Gastroesophageal sphincter (tissue), 4 donors: ENCODE measurements around the gene LETM1. TPM values are rescaled to one million over a fixed set of nuclear protein-coding genes. Genes with fewer than 3 reads are reported as not detected.

Experiments used
- ATAC-seq: fragments of 150-250 bp; one replicate; pipeline ENCODE4 v1.9.1; 2016; ENCODE audit warnings: mild to moderate bottlenecking, moderate library complexity
- H3K27ac ChIP-seq, 4 donors: fragments of 200-600 bp; sonication (generic) in 3 of 4; 1 replicate in 3 of 4; 2 replicates in 1 of 4; pipeline ENCODE4 v1.5.1; 2016 to 2019
- H3K27me3 ChIP-seq: fragments of 200-600 bp; sonication (generic); one replicate; pipeline ENCODE4 v1.5.1; 2019
- H3K36me3 ChIP-seq, 2 donors: fragments of 200-600 bp; sonication (generic); one replicate each; pipeline ENCODE4 v1.5.1; 2019; ENCODE audit warnings: control low read depth in 1 of 2
- H3K4me1 ChIP-seq, 3 donors: fragments of 200-600 bp; sonication (generic); 1 replicate in 2 of 3; 2 replicates in 1 of 3; pipeline ENCODE4 v1.5.1; 2016 to 2019; ENCODE audit warnings: control low read depth in 2 of 3
- H3K4me3 ChIP-seq, 2 donors: fragments of 200-600 bp; sonication (generic); one replicate each; pipeline ENCODE4 v1.5.1; 2019; ENCODE audit warnings: mild to moderate bottlenecking in 1 of 2, moderate library complexity in 1 of 2
- H3K9me3 ChIP-seq, 3 donors: fragments of 200-600 bp; sonication (generic); one replicate each; pipeline ENCODE4 v1.5.1; 2017 to 2019; ENCODE audit warnings: control low read depth in 2 of 3
- CTCF ChIP-seq, 4 experiments: fragments of 200-600 bp in 2 of 4; fragments of 450-650 bp in 2 of 4; sonication (generic) in 1 of 4; IDR thresholded peaks; one replicate each; pipeline ENCODE4 v1.5.1; 2017 to 2019; ENCODE audit warnings: antibody characterized with exemption in 4 of 4, mild to moderate bottlenecking in 2 of 4, moderate library complexity in 2 of 4
- EP300 ChIP-seq: sonication (generic); formaldehyde crosslinking; IDR thresholded peaks from one replicate; pipeline ENCODE4 v1.6.1; 2017; ENCODE audit warnings: antibody characterized with exemption, mild to moderate bottlenecking
- POLR2A ChIP-seq, 2 donors: fragments of 450-650 bp; IDR thresholded peaks; one replicate each; pipeline ENCODE4 v1.6.1; 2017; ENCODE audit warnings: antibody characterized with exemption in 2 of 2, mild to moderate bottlenecking in 2 of 2, moderate library complexity in 1 of 2
- POLR2AphosphoS5 ChIP-seq: sonication (generic); formaldehyde crosslinking; IDR thresholded peaks from one replicate; pipeline ENCODE4 v1.6.1; 2017; ENCODE audit warnings: antibody characterized with exemption
- WGBS, 2 donors: methylation state at CpG; one replicate each; pipeline ENCODE4 v1.1.5; 2018; ENCODE audit warnings: low coverage in 1 of 2; 5-methylcytosine and 5-hydroxymethylcytosine counted together
- total RNA-seq, 4 donors: library from RNA; depleted of rRNA; stranded (reverse); fragments of >200 nt; gene quantifications; one replicate each; pipeline ENCODE4 v1.1.0, GENCODE V29; 2016

Gene LETM1
- total RNA-seq, 4 donors from 2014 or later = 24.0 to 29.2 (median 26.9) TPM

GRCh38 chr4:1803523-1804423, 52.2 kb downstream of the LETM1 start:
- no peak for ATAC-seq
- Histone ChIP-seq H3K4me1 (no peaks in the 10 kb centered on the region), H3K27me3 (peaks cover 41% of the 10 kb centered on the region), H3K27ac (no peak overlapping the region), H3K9me3 (no peaks in the 10 kb centered on the region), H3K36me3 (no peaks in the 10 kb centered on the region), H3K4me3 (no peak overlapping the region)
- TF ChIP-seq POLR2AphosphoS5 = no peak
- TF ChIP-seq CTCF (IDR thresholded peaks at IDR 0.05) = no peak
- no peak for TF ChIP-seq POLR2A (IDR thresholded peaks at IDR 0.05)
- no peak for TF ChIP-seq EP300
- WGBS, 2 donors = 93% methylated on average over 12 of the region's 51 CpGs; no CpG with 5 or more reads in 1 of the 2 donors

- H3K4me1 ChIP-seq = no peaks in the 10 kb centered on the region
- H3K27ac ChIP-seq = no peak overlapping the region
- ATAC-seq = no peak
- peaks cover 50% of the 10 kb centered on the region for H3K27me3 ChIP-seq
- WGBS, 2 donors = 100% methylated on average over 10 of the region's 71 CpGs; no CpG with 5 or more reads in 1 of the 2 donors
- no peak overlapping the region for H3K4me3 ChIP-seq
- H3K9me3 ChIP-seq = no peaks in the 10 kb centered on the region
- TF ChIP-seq POLR2AphosphoS5 (no peak), POLR2A (IDR thresholded peaks at IDR 0.05) (no peak), CTCF (IDR thresholded peaks at IDR 0.05) (no peak), EP300 (no peak)
- H3K36me3 ChIP-seq = no peaks in the 10 kb centered on the region
These were observed 53.0 kb downstream of the LETM1 start for GRCh38 chr4:1802720-1803522.

GRCh38 chr4:1802151-1802715, 53.7 kb downstream of the LETM1 start:
- no peak overlapping the region for H3K27ac ChIP-seq
- ATAC-seq = peak; percentile 66
- WGBS, 2 donors = no CpG with 5 or more reads among the region's 22 CpGs
- no peak overlapping the region for H3K4me3 ChIP-seq
- no peaks in the 10 kb centered on the region for H3K4me1 ChIP-seq
- peaks cover 56% of the 10 kb centered on the region for H3K27me3 ChIP-seq
- no peaks in the 10 kb centered on the region for H3K9me3 ChIP-seq
- no peaks in the 10 kb centered on the region for H3K36me3 ChIP-seq
- no peak for TF ChIP-seq EP300
- no peak for TF ChIP-seq POLR2A (IDR thresholded peaks at IDR 0.05)
- no peak for TF ChIP-seq POLR2AphosphoS5
- no peak for TF ChIP-seq CTCF (IDR thresholded peaks at IDR 0.05)

- Histone ChIP-seq H3K4me3 (no peak overlapping the region), H3K36me3 (no peaks in the 10 kb centered on the region), H3K27ac (no peak overlapping the region), H3K27me3 (peaks cover 57% of the 10 kb centered on the region), H3K9me3 (no peaks in the 10 kb centered on the region), H3K4me1 (no peaks in the 10 kb centered on the region)
- no peak for TF ChIP-seq POLR2AphosphoS5
- TF ChIP-seq EP300 = no peak
- TF ChIP-seq CTCF (IDR thresholded peaks at IDR 0.05) = no peak
- TF ChIP-seq POLR2A (IDR thresholded peaks at IDR 0.05) = no peak
- no CpG with 5 or more reads among the region's 56 CpGs for WGBS, 2 donors
- no peak for ATAC-seq
These were observed 54.5 kb downstream of the LETM1 start for GRCh38 chr4:1801286-1801958.
